Tibial nerve (tissue), 4 donors: ENCODE measurements around the gene PDGFB. TPM values are rescaled to one million over a fixed set of nuclear protein-coding genes. Genes with fewer than 3 reads are reported as not detected.

ENCODE experiments used
- DNase-seq, 2 donors: peaks; one replicate each; pipeline ENCODE4 v3.0.0-alpha.2; 2019; ENCODE audit warnings: low spot score in 2 of 2
- H3K27ac ChIP-seq, 4 donors: fragments of 200-600 bp; sonication (generic) in 3 of 4; one replicate each; pipeline ENCODE4 v1.5.1; 2017 to 2019; ENCODE audit warnings: mild to moderate bottlenecking in 1 of 4
- H3K27me3 ChIP-seq, 2 donors: fragments of 200-600 bp; sonication (generic) in 1 of 2; one replicate each; pipeline versions ENCODE4 v1.5.1 to v1.6.0; 2017 to 2019
- H3K36me3 ChIP-seq, 3 donors: fragments of 200-600 bp; sonication (generic); one replicate each; pipeline ENCODE4 v1.5.1; 2018 to 2019
- H3K4me1 ChIP-seq, 4 donors: fragments of 200-600 bp; sonication (generic) in 3 of 4; one replicate each; pipeline ENCODE4 v1.5.1; 2017 to 2019
- H3K4me3 ChIP-seq, 4 donors: fragments of 200-600 bp; sonication (generic) in 3 of 4; one replicate each; pipeline ENCODE4 v1.5.1; 2017 to 2019; ENCODE audit warnings: mild to moderate bottlenecking in 1 of 4, moderate library complexity in 1 of 4
- H3K9me3 ChIP-seq, 4 donors: fragments of 200-600 bp; sonication (generic) in 3 of 4; one replicate each; pipeline ENCODE4 v1.5.1; 2017 to 2019
- EP300 ChIP-seq, 2 donors: sonication (generic); formaldehyde crosslinking; IDR thresholded peaks; one replicate each; pipeline ENCODE4 v1.6.1; 2017; ENCODE audit warnings: antibody characterized with exemption in 2 of 2, mild to moderate bottlenecking in 1 of 2
- POLR2A ChIP-seq, 2 donors: fragments of 450-650 bp; IDR thresholded peaks; one replicate each; pipeline ENCODE4 v1.6.1; 2017; ENCODE audit warnings: antibody characterized with exemption in 2 of 2, mild to moderate bottlenecking in 2 of 2, moderate library complexity in 2 of 2
- WGBS, 2 donors: methylation state at CpG; one replicate each; pipeline ENCODE4 v1.1.5; 2018; 5-methylcytosine and 5-hydroxymethylcytosine counted together
- total RNA-seq, 4 donors: library from RNA; depleted of rRNA; stranded (reverse); fragments of >200 nt; gene quantifications; one replicate each; pipeline ENCODE4 v1.1.0, GENCODE V29; 2016
- TF ChIP-seq, protein P1 (sequence below), 5 experiments: fragments of 200-600 bp in 3 of 5; fragments of 450-650 bp in 2 of 5; sonication (generic) in 3 of 5; IDR thresholded peaks; one replicate each; pipeline ENCODE4 v1.5.1; 2016 to 2019; ENCODE audit warnings: antibody characterized with exemption in 5 of 5, mild to moderate bottlenecking in 3 of 5, moderate library complexity in 2 of 5

Gene PDGFB
- total RNA-seq, 4 donors from 2014 or later = 7.5 to 22.2 (median 10.2) TPM

DNA sequence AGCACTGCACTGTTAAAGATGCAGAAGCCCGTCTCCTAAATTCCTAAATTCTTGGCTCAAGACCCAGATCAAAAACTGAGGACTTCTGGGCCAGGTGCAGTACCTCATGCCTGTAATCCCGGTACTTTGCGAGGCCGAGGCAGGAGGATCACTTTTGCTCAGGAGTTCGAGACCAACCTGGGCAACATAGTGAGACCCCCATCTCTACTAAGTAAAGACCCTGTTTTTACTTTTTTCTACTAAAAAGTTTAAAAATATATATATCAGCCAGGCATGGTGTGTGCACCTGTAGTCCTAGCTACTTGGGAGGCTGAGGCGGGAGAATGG is 29.7 kb downstream of the PDGFB start:
- no peaks in the 10 kb centered on the region for H3K27me3 ChIP-seq
- DNase-seq = no peak
- 65 to 72% methylated on average over 6 of the region's 6 CpGs for WGBS, 2 donors

GRCh38 chr22:39214383-39215069 is 30.3 kb downstream of the PDGFB start:
- DNase-seq = no peak
- H3K4me3 ChIP-seq = no peak overlapping the region
- no peaks in the 10 kb centered on the region for H3K27me3 ChIP-seq
- no peak overlapping the region for H3K27ac ChIP-seq
- TF ChIP-seq EP300 (IDR thresholded peaks at IDR 0.05) (no peak), POLR2A (IDR thresholded peaks at IDR 0.05) (no peak)
- no peaks in the 10 kb centered on the region for H3K36me3 ChIP-seq
- 51 to 59% methylated on average over 8 of the region's 8 CpGs for WGBS, 2 donors
- H3K4me1 ChIP-seq = peaks cover 0 to 21% (median 0%) of the 10 kb centered on the region in 4 donors
- H3K9me3 ChIP-seq = no peaks in the 10 kb centered on the region

More for the DNA sequence above, 29.7 kb downstream of the PDGFB start:
- Histone ChIP-seq H3K4me1 (peaks cover 0 to 21% (median 0%) of the 10 kb centered on the region in 4 donors), H3K4me3 (no peak overlapping the region), H3K9me3 (no peaks in the 10 kb centered on the region), H3K36me3 (no peaks in the 10 kb centered on the region), H3K27ac (no peak overlapping the region)
- TF ChIP-seq EP300 (IDR thresholded peaks at IDR 0.05) (no peak), POLR2A (IDR thresholded peaks at IDR 0.05) (no peak)
- TF ChIP-seq, protein P1, sequence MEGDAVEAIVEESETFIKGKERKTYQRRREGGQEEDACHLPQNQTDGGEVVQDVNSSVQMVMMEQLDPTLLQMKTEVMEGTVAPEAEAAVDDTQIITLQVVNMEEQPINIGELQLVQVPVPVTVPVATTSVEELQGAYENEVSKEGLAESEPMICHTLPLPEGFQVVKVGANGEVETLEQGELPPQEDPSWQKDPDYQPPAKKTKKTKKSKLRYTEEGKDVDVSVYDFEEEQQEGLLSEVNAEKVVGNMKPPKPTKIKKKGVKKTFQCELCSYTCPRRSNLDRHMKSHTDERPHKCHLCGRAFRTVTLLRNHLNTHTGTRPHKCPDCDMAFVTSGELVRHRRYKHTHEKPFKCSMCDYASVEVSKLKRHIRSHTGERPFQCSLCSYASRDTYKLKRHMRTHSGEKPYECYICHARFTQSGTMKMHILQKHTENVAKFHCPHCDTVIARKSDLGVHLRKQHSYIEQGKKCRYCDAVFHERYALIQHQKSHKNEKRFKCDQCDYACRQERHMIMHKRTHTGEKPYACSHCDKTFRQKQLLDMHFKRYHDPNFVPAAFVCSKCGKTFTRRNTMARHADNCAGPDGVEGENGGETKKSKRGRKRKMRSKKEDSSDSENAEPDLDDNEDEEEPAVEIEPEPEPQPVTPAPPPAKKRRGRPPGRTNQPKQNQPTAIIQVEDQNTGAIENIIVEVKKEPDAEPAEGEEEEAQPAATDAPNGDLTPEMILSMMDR (IDR thresholded peaks at IDR 0.05) = no peak

DNA sequence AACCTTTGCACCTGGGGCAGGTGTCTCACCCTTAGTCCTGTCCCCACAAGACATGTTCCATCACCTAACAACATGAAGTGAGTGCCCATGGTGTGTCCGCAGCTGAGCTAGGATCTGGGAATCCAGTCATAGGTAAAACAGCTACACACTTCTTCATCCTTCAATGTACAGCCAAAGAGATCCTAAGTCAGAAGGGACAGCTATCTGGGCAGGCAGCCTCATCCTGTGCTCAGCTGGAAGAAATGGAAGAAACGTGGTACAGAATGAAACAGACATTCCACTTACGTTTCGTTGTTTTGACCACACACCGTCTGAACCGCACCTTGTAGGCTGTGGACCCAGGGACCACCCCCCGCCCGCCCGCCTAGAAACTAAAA is 30.8 kb downstream of the PDGFB start:
- H3K36me3 ChIP-seq = no peaks in the 10 kb centered on the region
- TF ChIP-seq POLR2A (IDR thresholded peaks at IDR 0.05) (no peak), EP300 (IDR thresholded peaks at IDR 0.05) (no peak)
- TF ChIP-seq, protein P1 (IDR thresholded peaks at IDR 0.05) = no peak
- WGBS, 2 donors = 83% methylated on average over 9 of the region's 9 CpGs
- H3K9me3 ChIP-seq = no peaks in the 10 kb centered on the region
- H3K27ac ChIP-seq = no peak overlapping the region
- no peak overlapping the region for H3K4me3 ChIP-seq
- peaks cover 0 to 21% (median 0%) of the 10 kb centered on the region in 4 donors for H3K4me1 ChIP-seq
- no peak for DNase-seq
- no peaks in the 10 kb centered on the region for H3K27me3 ChIP-seq

DNA sequence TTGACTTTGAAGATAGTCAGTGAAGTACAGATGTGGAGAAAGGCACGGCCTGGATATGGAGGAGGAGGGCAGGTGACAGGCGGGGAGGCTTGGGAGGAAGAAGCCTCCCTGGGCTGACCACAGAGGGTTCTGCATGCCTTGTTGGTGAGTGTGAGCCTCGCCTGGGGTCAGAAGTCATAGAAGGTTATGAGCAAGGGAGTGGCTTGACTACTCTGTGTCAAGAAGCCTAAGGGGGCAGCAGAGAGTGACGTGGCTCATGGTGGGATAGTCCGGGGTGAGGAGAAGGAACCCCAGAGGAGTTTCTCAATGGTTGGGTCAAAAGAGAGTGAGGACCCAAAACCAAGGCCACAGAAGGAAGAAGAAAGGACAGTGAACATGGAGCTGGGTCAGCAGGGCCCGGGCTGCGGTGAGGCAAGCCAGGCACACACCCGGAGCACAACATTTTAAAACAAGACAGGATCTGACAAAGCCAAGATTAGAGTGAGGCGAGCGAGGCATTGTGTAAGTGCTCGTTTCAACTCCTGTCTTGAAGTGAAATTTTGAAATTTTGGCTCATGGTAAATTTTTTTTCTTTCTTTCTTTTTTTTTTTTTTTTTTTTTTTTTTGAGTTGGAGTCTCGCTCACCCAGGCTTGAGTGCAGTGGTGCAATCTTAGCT is 31.9 kb downstream of the PDGFB start:
- Histone ChIP-seq H3K27ac (peak overlapping the region in 2 of 4 donors; percentile 36 to 49), H3K9me3 (no peaks in the 10 kb centered on the region), H3K27me3 (no peaks in the 10 kb centered on the region), H3K36me3 (no peaks in the 10 kb centered on the region), H3K4me3 (no peak overlapping the region), H3K4me1 (peaks cover 0 to 21% (median 0%) of the 10 kb centered on the region in 4 donors)
- no peak for TF ChIP-seq EP300 (IDR thresholded peaks at IDR 0.05)
- TF ChIP-seq, protein P1 (IDR thresholded peaks at IDR 0.05) = no peak
- no peak for TF ChIP-seq POLR2A (IDR thresholded peaks at IDR 0.05)
- WGBS, 2 donors = 63 to 65% methylated on average over 12 of the region's 12 CpGs
- DNase-seq = no peak

GRCh38 chr22:39209756-39210155 is 35.0 kb downstream of the PDGFB start:
- H3K4me3 ChIP-seq = no peak overlapping the region
- H3K27me3 ChIP-seq = no peaks in the 10 kb centered on the region
- no peak overlapping the region for H3K27ac ChIP-seq
- H3K9me3 ChIP-seq = no peaks in the 10 kb centered on the region
- WGBS, 2 donors = 86 to 92% methylated on average over 8 to 9 of the region's 9 CpGs
- DNase-seq = no peak
- H3K4me1 ChIP-seq = peaks cover 0 to 30% (median 5%) of the 10 kb centered on the region in 4 donors
- TF ChIP-seq, protein P1 (IDR thresholded peaks at IDR 0.05) = no peak
- no peak for TF ChIP-seq POLR2A (IDR thresholded peaks at IDR 0.05)
- no peak for TF ChIP-seq EP300 (IDR thresholded peaks at IDR 0.05)
- H3K36me3 ChIP-seq = no peaks in the 10 kb centered on the region
